ENCODE data around the gene RMDN2.
"Not testable (repeated sequence)": the region's sequence is repeated elsewhere in the genome, so short reads cannot be mapped to it uniquely, and the experiment has no call there.

RMDN2 gene

GRCh38 chr2:37997629-37998028, 72.5 kb downstream of the RMDN2 start:
- DNase-seq = no peak

DNA sequence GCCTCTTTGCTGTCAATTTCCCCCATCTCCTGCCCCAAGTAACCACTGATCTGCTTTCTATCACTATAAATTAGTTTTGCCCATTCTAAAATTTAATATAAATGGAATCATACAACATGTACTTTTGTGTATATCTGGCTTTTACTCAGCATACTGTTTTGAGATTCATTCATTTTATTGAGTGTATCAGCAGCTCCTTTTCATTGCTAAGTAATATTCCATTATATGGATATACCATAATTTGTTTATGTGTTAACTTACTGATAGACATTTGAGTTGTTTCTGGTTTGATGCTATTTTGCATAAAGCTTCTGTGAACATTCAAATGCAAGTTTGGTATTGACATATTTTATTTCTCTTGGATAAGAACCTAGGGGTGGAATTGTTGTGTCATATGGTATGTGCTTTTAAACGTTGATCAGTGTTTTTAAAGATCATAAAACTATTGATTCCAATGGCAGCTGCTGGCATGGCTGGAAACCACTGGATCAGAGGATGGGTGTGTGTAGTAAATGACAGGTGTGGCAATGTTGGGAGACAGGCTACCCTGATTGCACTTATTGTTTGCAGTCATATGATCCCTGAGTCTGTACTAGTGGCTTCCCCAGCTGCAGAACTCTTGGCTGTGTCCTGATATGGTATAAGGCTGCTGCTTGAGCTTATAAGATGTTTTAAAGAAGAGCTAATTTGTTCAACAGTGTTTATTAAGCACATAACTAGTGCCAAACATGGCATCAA, 75.6 kb downstream of the RMDN2 start:
- DNase-seq = no peak

DNA sequence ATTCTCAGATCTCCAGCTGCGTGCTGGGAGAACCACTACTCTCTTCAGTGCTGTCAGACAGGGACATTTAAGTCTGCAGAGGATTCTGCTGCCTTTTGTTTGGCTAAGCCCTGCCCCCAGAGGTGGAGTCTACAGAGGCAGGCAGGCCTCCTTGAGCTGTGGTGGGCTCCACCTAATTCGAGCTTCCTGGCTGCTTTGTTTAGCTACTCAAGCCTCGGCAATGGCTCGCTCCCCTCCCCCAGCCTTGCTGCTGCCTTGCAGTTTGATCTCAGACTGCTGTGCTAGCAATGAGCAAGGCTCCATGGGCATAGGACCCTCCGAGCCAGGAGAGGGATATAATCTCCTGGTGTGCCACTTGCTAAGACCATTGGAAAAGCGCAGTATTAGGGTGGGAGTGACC, 85.1 kb downstream of the RMDN2 start:
- DNase-seq = not testable (repeated sequence)

DNA sequence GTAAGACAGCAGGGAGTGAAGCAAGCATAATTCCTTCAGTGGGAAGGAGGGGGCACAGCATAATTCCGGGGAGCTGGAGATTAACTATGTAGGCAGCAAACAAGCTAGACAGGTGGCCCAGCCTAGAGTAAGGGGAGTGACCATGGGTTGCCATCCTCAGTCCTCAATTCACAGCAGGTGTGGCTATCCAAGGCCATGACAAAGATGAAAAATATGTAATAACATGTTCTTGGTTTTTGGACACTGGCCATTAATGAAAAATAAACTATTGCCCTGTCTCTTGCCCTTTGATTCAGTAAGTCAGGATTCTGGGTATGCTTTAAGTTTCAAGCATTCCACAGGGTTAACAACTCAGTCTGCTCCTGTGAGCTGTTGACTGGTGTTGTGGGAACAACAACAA, 85.9 kb downstream of the RMDN2 start:
- no peak for DNase-seq

DNA sequence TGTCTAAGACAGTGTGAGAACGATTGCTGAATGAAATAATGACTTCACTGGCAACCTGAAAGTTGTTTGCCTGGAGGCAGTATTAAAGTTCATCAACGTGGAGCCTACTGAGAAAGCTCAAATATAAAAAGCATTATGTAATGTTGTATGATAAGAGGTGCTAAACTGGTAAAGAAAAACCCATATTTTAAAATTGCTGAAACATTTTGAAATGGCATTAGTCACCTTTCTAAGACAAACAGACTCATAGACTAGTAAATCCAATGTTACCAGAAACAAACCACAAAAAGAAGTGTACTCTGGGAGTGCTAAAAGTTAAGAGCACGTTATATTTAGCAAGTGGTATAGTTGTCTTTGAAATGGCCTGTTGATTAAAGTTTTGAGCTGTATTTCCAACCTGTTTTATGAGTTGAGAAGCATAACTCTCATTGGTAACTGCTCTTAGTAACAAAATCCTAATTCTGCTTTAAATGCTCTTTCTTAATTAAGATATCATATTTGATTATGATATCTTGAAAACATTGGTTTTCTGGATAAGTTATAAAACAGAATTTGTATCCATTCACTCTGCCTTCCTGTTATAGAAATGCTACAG, 88.2 kb downstream of the RMDN2 start:
- DNase-seq = no peak

DNA sequence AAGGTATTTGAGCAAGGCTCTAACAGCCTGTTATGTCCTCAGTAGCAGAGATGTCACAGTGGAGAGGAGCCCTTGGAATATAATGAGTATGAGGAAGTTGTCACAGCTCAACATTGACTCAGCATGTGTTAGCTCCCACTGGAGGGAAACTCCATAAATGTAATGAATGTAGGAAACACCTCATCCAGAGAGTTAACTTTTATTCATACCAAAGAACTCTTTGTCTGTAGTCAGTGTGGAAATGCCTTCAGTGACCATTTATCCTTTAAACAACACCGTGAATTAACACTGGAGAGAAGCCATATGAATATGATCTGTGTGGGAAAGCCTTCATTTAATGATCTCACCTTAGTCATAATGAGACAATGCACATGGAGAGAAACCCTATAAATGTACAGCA, 91.1 kb downstream of the RMDN2 start:
- no peak for DNase-seq

DNA sequence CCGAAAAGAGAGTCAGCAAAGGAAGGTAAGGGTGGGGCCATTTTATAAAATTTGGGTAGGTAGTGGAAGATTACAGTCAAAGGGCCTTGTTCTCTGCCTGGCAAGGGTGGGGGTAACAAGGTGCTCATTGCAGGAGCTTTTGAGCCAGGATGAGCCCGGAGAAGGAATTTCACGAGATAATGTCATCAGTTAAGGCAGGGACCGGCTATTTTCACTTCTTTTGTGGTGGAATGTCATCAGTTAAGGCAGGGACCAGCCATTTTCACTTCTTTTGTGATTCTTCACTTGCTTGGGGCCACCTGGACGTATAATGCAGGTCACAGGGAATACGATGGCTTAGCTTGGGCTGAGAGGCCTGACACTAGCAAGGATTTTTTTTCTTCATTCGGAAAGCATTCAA, 92.7 kb downstream of the RMDN2 start:
- no peak for DNase-seq

GRCh38 chr2:38020359-38021069, 95.4 kb downstream of the RMDN2 start:
- not testable (repeated sequence) for DNase-seq

GRCh38 chr2:38021589-38021988, 96.5 kb downstream of the RMDN2 start:
- no peak for DNase-seq

DNA sequence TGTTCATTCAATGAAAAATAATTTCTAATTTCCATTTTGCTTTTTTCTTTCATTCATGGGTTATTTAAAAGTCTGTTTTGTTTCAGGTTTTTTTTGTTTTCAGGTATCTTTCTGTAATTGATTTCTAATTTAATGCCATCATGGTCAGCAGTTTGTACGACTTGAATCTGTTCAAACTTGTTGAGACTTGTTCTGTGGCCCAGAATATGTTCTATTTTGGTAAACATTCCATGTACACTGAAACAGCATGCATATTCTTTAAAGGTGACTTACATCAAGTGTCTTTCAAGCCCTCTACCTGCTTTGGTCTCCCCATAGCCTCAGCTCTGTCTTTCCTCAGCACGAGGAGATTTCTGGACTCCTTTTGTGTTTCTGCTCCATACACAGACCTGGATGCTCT, 101.8 kb downstream of the RMDN2 start:
- no peak for DNase-seq

GRCh38 chr2:38028829-38029228, 103.7 kb downstream of the RMDN2 start:
- DNase-seq = no peak

DNA sequence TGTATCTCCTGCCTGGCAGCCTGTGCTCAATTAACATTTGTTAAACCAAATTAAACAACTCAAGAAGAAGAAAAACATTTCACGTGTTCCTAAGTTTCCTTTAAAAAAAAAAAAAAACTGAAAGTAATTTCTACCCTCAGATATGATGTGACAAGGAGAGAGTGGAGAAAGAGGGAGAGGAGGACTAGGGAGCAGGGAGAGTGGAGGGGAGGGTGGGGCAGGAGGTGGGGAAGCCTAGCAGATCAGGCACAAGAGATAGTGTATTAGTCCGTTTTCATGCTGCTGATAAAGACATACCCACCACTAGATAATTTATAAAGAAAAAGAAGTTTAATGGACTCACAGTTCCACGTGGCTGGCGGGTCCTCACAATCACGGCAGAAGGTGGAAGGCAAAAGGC, 104.4 kb downstream of the RMDN2 start:
- no peak for DNase-seq

DNA sequence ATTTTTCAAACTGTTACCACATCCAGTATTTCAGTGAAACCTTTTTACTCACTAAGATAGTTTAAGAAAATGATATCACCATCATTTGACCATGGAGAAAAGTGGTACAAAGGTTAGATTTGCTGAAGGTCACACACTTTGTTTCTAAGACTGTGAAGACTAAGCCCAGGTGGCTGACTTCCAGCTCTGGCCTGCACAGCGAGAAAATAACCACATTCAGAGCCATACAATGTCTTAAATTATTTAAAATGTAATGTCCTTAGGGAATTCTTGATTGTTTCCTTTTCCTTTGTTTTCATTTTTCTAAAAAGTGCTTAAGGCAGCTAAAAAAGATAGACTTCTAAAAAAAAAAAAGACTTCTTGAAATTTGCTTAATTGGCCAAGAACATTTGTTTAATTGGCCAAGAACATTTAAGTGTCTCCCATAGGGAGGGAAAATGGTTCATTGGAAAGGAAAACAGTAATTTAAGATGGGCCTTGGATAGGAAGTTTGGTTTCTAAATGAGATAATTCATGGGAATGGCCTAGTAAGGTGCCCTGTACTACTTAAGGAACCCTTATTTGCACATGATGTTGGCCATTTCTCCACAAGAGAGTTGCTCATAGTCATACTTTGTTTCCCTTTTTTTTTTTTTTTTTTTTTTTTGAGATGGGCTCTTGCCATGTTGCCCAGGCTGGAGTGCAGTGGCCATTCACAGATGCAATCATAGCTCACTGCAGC, 105.7 kb downstream of the RMDN2 start:
- DNase-seq = no peak

DNA sequence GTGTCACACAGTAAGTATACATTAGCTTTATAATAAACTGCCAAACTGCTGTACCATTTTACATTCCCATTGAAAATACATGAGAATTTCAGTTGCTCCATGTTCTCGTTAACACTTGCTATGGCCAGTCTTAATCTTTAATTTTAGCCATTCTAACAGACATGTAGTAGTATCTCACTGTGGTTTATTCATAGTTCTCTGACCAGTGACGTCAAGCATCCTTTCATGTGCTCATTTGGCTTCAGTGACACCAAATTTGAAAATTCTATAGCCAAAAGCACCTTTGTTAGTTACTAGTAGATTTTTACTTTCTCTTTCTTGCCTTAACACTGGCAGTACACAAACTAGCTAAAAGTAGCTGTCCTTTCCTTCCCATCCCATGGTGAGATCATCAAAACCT, 107.9 kb downstream of the RMDN2 start:
- DNase-seq = no peak

DNA sequence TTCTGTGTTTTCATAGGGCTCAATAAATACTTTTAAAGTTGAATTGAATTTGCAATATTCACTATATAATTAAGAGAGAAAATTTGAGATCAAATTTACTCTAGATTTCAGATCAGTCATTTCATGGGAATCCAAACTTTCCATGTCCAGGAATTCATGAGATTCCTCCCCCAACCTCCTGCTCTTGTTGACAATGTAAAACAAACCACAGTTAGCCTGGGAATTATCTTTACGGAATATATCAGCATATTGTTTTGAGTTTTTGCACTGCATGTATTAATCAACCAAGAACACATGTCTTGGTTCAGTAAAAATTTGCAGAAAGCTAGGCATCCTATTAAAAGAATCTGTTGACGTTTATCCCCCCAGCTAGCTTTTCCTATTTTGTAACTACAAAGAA, 108.6 kb downstream of the RMDN2 start:
- no peak for DNase-seq

GRCh38 chr2:38035968-38036367, 110.9 kb downstream of the RMDN2 start:
- no peak for DNase-seq

- no peak for DNase-seq
These were observed 112.2 kb downstream of the RMDN2 start for GRCh38 chr2:38037325-38037724.

DNA sequence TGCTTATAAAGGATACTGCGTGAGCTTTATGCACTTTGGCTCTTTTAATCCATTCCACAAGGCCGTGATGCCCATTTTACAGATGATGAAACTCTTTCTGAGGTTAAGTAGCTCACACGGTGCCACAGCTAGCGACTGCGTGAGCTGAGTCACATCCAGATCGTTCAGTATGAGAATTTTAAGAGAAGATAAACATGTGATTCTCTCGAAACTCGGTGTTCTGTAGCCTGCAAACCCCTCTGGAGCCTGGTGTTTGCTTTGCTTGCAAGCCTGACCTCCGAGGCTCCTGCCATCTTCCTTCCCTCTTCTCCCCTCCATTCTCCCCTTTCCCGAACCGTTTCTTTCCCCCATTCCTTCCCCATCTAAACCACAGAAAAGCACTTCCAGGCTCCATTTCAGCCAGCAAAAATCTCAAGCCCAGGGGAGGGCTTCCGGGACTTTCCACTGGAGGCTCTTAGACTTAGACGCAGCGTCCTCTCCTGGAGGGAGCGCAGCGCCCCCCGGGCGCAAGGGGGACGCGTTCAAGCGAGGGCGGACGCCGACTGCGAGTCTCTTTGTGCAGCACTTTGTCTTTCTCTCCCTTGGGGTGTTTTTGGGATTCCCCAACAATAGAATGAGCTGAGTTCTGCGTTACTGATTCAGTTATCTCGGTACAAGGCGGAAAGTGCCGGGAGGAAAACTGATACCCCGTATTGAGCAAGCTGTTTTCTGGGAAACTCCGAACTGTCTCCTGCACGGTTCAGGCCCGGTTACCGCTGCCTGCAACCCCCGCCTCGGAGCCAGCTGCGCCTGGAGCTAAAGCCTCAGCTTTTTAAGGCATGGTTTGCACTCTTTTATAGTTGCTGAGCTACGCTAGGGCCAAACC, 112.9 kb downstream of the RMDN2 start:
- no peak for DNase-seq

DNA sequence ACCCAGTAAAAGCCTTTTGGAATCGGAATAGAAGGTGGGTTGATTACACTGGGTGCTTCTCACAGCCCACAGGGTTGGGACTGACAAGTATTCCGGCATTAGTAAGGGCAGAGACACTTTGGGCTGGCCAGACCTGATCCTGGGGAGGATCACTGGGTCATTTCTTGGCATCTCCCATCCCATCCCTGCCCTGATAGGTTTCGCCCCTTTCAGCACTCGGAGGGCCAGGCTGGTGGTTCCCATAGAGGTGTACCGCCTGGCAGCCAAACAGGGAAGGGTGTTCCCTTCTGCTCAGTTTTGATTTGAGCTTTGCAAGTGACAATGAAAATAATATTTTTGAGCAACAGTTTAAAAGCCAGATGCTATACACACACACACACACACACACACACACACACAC, 113.6 kb downstream of the RMDN2 start:
- no peak for DNase-seq

GRCh38 chr2:38039121-38039910, 114.2 kb downstream of the RMDN2 start:
- no peak for DNase-seq

GRCh38 chr2:38045811-38046210, 120.7 kb downstream of the RMDN2 start:
- DNase-seq = no peak

- no peak for DNase-seq
These were observed 131.1 kb downstream of the RMDN2 start for GRCh38 chr2:38056216-38056615.

All from SIG-M5 (cell line).